C4-2B (cell line): ENCODE measurements around the gene S1PR1.
"Not testable (repeated sequence)": the region's sequence is repeated elsewhere in the genome, so short reads cannot be mapped to it uniquely, and the experiment has no call there.

Source experiments
- H3K27ac ChIP-seq: fragments of 450-650 bp; 2 replicates; pipeline ENCODE4 v1.5.1; 2017
- ZFX ChIP-seq: fragments of 450-650 bp; IDR thresholded peaks from 2 replicates; pipeline ENCODE4 v1.6.1; 2017
- TF ChIP-seq, protein P1 (sequence below): fragments of 450-650 bp; conservative IDR thresholded peaks from 2 replicates; pipeline ENCODE4 v1.5.1; 2017; ENCODE audit warnings: mild to moderate bottlenecking

Gene S1PR1

DNA sequence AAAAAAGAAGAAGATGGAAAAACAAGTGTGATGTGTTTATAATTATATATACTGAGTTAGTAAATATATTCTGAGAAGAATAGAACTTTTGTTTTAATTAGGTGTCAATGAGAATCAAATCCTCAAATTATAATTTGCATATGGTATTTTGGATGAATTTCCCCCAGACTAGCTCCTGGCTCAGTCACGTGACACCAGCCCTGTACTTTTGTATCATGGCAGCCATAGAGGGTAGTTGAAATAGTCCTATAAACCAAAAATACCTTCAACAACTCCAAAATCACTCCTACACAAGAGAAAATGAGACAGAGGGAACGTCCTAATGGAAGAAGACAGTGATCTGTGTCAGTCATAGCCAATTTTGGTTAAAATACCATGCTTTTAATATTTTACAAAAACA, 9.0 kb upstream of the S1PR1 start:
- no peak for TF ChIP-seq ZFX
- TF ChIP-seq, protein P1, sequence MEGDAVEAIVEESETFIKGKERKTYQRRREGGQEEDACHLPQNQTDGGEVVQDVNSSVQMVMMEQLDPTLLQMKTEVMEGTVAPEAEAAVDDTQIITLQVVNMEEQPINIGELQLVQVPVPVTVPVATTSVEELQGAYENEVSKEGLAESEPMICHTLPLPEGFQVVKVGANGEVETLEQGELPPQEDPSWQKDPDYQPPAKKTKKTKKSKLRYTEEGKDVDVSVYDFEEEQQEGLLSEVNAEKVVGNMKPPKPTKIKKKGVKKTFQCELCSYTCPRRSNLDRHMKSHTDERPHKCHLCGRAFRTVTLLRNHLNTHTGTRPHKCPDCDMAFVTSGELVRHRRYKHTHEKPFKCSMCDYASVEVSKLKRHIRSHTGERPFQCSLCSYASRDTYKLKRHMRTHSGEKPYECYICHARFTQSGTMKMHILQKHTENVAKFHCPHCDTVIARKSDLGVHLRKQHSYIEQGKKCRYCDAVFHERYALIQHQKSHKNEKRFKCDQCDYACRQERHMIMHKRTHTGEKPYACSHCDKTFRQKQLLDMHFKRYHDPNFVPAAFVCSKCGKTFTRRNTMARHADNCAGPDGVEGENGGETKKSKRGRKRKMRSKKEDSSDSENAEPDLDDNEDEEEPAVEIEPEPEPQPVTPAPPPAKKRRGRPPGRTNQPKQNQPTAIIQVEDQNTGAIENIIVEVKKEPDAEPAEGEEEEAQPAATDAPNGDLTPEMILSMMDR: no peak
- H3K27ac ChIP-seq: no peak overlapping the region

DNA sequence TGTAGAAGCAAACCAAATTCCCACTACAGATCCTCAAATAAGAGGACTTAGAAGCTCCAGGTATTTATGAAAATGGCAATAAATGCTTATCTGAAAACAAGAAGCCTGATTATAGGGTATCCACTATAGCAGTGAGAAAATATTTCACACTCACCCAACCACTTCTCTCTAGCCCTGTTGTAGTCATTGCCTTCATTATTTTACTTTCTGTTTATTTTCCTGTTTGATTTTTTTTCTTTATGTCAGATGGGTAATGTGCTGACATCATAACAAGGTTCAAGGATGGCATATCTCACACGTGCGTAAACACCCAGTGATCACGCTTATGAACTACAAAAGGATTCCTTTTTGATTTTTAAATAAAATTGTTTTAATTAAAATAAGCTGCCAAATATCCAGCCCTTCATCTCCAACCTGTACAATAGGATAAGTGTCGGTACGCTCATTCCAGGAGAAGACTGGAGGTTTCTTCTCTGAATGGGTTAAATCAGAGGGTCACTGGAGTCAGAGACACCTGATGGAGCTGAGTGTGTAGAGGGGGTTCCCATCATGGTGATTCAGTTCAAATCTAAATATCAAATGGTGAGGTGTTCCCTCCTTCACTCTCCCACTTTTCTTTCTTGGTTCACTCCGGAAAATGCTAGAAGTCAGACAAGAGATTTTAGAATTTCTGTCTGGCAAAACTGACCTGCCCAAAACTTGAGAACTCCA, 8.2 kb upstream of the S1PR1 start:
- TF ChIP-seq ZFX: no peak
- TF ChIP-seq, protein P1: no peak

DNA sequence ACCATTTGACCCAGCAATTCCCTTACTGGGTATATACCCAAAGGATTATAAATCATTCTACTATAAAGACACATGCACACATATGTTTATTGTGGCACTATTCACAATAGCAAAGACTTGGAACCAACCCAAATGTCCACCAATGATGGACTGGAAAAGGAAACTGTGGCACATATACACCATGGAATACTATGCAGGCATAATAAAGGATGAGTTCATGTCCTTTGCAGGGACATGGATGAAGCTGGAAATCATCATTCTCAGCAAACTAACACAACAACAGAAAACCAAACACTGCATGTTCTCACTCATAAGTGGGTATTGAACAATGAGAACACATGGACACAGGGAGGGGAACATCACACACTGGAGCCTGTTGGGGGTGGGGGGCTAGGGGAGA, 4.6 kb upstream of the S1PR1 start:
- not testable (repeated sequence) for H3K27ac ChIP-seq

More for the DNA sequence above, 8.2 kb upstream of the S1PR1 start:
- H3K27ac ChIP-seq: no peak overlapping the region

DNA sequence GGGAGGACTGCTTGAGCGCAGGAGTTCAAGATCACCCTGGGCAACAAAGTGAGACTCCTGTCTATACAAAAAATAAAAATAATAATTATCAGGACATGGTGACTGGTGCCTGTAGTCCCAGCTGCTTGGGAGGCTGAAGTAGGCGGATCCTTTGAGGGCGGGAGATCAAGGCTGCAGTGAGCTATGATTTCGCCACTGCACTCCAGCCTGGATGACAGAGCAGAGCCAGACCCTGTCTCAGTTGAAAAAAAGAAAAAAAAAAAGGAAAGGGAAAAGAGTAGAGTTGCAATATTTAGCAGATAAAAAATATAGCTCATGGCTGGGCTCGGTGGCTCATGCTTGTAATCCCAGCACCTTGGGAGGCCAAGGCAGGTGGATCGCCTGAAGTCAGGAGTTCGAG, 3.3 kb upstream of the S1PR1 start:
- no peak for TF ChIP-seq ZFX
- TF ChIP-seq, protein P1: no peak
- H3K27ac ChIP-seq: no peak overlapping the region

DNA sequence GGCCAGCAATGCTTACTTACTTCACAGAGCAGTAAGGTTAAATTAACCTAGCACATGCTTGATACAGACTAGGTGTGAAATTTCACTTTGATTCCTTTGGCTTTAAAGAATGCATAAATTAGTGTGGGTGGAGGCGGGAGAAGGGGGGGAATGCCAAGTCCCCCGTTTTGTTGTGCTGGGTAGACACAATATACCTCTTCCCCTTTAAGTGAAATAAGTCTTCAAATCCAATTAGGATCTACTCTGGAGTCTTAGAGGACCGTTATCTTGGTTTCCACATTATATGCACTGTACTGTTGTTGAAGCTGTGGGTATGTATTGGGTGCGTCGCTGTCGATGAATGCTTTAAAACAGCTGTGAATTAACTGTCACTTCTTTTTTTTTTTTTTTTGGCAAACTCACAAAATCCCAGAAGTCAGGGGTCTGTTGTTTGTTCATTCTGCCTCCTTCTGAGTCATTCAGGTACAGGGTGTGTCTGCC, 1.6 kb upstream of the S1PR1 start:
- no peak overlapping the region for H3K27ac ChIP-seq
- no peak for TF ChIP-seq ZFX
- TF ChIP-seq, protein P1: no peak

DNA sequence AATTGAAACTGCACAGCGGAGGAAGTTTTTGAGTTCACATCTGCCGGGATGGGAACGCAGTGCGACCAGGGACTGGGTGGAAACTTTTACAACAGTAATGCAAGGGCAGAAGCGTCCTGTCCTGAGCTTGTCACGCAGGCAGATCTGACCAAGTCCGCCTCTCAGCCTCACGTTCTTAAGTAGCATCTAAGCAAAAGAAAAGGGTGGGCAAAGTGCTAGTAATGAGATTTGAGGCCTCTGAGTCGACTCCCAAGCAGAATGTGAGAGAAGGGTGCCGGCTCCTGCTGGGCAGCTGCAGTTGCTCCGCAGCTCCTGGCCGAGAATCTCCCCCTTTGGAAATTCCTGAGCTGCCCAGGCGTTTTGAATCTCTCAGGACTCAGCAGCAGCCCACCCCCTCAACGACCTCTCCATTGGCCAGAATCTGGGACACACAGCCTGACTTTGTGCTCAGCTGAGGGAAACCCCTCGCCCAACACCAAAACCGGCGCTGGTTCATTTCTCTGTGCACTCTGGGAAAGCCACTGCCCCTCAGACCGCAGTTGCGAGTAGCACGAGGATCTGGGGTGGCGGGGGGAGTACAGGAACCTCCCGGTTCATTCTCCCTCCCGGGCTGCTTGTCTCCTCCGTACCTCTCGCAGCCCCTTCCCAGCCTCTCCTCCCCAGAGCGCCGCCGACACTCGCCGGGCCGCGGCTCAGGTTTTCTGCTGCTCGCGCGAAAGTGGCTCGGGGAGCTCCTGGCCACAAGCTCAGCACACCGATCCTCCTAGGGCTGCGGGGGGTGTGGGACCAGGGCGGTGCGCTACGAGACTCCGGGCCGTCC, 913 bp upstream of the S1PR1 start:
- H3K27ac ChIP-seq: no peak overlapping the region
- no peak for TF ChIP-seq ZFX
- TF ChIP-seq, protein P1: no peak

DNA sequence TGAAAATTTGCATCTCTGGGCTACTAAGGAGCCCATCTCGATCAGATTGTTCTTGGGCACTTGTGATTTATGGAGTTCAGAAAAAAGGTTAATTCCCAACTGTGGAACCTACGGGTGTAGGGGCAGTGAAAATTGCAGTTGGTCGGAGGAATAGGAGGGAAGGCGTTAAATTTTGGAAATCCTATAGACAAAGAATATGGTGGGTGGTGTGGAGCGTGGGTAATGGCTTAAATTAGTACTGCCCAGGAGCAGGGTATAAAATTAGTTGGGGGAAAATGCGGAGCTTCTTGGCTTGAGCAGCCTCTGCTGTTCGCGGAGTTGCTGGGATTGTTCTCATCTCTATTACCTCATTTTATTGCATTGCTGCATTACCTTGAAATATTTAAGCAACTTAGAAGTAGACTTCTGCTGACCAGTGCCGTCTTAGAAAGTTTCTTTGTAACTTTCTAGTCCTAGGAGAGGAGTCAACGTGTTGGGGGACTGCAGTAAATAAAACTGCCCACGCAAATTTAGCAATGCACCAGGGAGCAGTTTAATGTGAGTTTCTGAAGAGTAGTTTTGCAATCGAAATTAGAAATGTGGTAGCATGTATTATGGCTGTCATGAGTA, 514 bp downstream of the S1PR1 start:
- no peak overlapping the region for H3K27ac ChIP-seq
- no peak for TF ChIP-seq ZFX
- TF ChIP-seq, protein P1: no peak
